Activated CD8-positive, alpha-beta T cell treated with anti-CD3 and anti-CD28 coated beads, Interleukin-2, amount 10 ng/mL, durations not matched to agents 7 days and 5 days (primary cell): ENCODE results near the gene EPHB1. TPM values are rescaled to one million over a fixed set of nuclear protein-coding genes. Genes with fewer than 3 reads are reported as not detected.

ENCODE experiments used
- ATAC-seq: fragments of 150-1000 bp; cut with Tn5 transposase; one replicate; pipeline ENCODE4 v1.10.0; 2021; ENCODE audit warnings: moderate library complexity
- CTCF ChIA-PET: fragments of 350-600 bp; sonication (Branson Sonifier 250); formaldehyde crosslinking; loops from one replicate; lab custom pipeline; 2021; ENCODE audit warnings: antibody characterized with exemption; lab: Charles Lee
- POLR2A ChIA-PET: fragments of 350-600 bp; sonication (Branson Sonifier 250); formaldehyde crosslinking; loops from one replicate; lab custom pipeline; 2021; ENCODE audit warnings: antibody characterized with exemption; lab: Charles Lee
- DNase-seq: peaks from one replicate; pipeline ENCODE4 v3.0.0-alpha.2; 2020
- H3K27ac Mint-ChIP-seq: one replicate; pipeline ENCODE4 v1.8.0; 2021; ENCODE audit warnings: mild to moderate bottlenecking, mixed read lengths
- H3K27me3 Mint-ChIP-seq: one replicate; pipeline ENCODE4 v1.8.0; 2021; ENCODE audit warnings: low read depth, mixed read lengths
- H3K36me3 Mint-ChIP-seq: one replicate; pipeline ENCODE4 v1.8.0; 2021; ENCODE audit warnings: low read depth, mixed read lengths
- H3K4me1 Mint-ChIP-seq: one replicate; pipeline ENCODE4 v1.8.0; 2021; ENCODE audit warnings: low read depth, mixed read lengths
- H3K4me3 Mint-ChIP-seq: one replicate; pipeline ENCODE4 v1.8.0; 2021; ENCODE audit warnings: mild to moderate bottlenecking, mixed read lengths
- H3K9me3 Mint-ChIP-seq: one replicate; pipeline ENCODE4 v1.8.0; 2022; ENCODE audit warnings: mixed read lengths; ENCODE audit not compliant: insufficient read depth
- total RNA-seq, 2 experiments: library from RNA; stranded (reverse); gene quantifications; one replicate each; pipeline ENCODE4 v1.2.3, GENCODE V29; 2021

EPHB1 gene
- total RNA-seq, 2 experiments from 2014 or later = 1.1 to 1.4 TPM

DNA sequence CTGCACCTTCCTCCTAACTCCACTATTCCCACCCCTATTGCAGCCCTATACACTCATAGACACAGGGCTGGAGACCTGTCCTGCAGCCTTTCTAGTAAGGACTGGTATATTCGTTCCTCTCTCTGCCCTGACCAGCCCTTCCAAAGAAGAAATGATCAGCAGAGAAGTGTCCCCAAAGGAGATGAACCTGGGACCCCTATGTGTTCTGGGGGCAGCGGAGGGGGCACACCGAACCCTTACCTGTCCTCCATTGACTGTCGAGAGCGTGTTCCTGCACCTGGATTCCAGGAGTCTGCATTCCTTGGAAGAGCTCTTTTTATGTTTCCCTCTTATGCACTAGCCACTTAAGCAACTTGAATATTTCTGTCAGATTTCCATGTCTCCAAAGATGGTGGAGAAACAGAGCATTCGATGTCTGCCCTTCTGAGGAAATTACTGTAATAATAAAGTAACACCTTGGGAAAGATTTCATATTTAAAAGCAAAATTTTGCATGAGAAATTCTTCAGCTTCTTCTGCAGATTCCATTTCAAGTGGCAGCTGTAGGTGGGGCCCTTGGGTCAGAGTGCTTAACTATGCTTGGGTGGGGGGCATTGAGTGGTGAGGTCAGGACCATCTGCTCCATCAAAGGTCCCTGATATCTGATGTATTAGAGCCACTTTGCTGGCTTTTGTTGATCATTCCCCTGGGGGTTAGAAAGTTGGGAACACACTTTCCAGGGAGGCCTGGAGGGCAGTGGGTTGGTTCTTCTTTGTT lies 6.3 kb downstream of the EPHB1 start:
- peaks cover 54% of the 10 kb centered on the region for H3K27me3 Mint-ChIP-seq

DNA sequence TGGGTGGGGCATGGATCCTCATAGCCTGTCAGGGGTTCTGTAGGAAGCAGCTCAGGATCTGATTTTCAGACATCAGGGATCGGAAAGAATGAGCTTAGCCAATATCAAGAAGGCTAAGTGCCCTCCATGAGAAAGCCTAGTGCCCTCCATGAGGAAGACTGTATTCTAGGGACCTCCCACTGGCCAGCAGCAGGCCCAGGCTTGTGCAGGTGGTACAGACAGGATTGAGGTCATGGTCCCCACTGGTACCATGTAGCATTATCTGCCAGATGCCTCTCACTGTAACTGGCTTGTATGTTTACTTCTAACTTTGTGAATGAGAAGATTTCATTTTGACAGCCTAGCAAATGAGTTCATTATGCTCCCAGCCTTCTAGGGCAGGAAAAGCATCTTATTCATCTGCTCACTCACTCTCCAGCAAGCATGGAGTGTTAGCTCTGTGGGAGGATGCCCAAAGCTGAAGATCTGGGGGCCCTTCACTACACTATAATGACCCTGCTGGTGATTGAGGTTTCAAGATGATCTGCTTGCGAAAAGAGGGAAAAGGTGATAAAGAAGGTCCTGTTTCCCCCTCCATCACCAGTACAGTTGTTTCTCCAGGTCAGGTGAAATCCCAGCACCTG lies 7.5 kb downstream of the EPHB1 start:
- POLR2A ChIA-PET = no interaction called here
- peak; percentile 48 for ATAC-seq
- no peaks in the 10 kb centered on the region for H3K9me3 Mint-ChIP-seq

More for the DNA sequence above, 6.3 kb downstream of the EPHB1 start:
- CTCF ChIA-PET = interaction anchor here (0.6 kb wide), 1 partner anchor 1412 kb away, joined by 3 read pairs; no protein-coding TSS in a partner anchor
- POLR2A ChIA-PET = no interaction called here
- ATAC-seq (no peak), DNase-seq (no peak)
- no peak overlapping the region for H3K27ac Mint-ChIP-seq
- H3K4me3 Mint-ChIP-seq = no peak overlapping the region
- H3K4me1 Mint-ChIP-seq = peaks cover 41% of the 10 kb centered on the region
- H3K36me3 Mint-ChIP-seq = peaks cover 8% of the 10 kb centered on the region
- H3K9me3 Mint-ChIP-seq = no peaks in the 10 kb centered on the region

DNA sequence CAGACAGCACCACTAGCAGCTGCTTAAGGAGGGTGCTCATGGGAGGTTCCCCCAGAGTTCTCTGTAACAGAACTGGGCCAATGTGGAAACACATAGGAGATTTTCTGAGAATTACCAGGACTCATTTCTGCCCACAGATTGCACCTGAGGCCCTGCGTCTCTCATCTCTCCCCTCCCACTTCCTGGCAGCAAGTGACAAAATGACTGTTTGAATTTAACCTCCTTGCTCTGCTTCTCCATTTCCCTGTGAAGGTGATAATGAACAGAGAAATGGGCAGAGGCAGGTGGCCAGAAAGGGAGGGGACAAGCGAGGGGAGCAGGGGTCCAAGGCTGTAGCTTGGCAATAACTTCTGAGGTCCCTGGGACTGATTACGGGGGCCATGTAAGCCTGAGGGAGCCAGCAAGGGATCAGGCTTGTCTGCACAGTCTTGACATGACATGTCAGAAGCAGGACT lies 8.0 kb downstream of the EPHB1 start:
- CTCF ChIA-PET = interaction anchor here (1.0 kb wide), 1 partner anchor 8 kb away, joined by 4 read pairs; the partner anchor contains the start of gene EPHB1
- POLR2A ChIA-PET = no interaction called here
- Mint-ChIP-seq H3K4me3 (peak overlapping the region; percentile 37), H3K9me3 (no peaks in the 10 kb centered on the region), H3K4me1 (peaks cover 29% of the 10 kb centered on the region), H3K27ac (peak overlapping the region; percentile 90), H3K36me3 (peaks cover 8% of the 10 kb centered on the region), H3K27me3 (peaks cover 53% of the 10 kb centered on the region)
- ATAC-seq (peak; percentile 93), DNase-seq (peak; percentile 73)

More for the DNA sequence above, 7.5 kb downstream of the EPHB1 start:
- H3K36me3 Mint-ChIP-seq = peaks cover 8% of the 10 kb centered on the region
- peaks cover 54% of the 10 kb centered on the region for H3K27me3 Mint-ChIP-seq
- CTCF ChIA-PET = interaction anchor here (0.6 kb wide), 1 partner anchor 1411 kb away, joined by 3 read pairs; no protein-coding TSS in a partner anchor
- peaks cover 34% of the 10 kb centered on the region for H3K4me1 Mint-ChIP-seq
- peak overlapping the region; percentile 90 for H3K27ac Mint-ChIP-seq
- DNase-seq = no peak
- H3K4me3 Mint-ChIP-seq = peak overlapping the region; percentile 37

DNA sequence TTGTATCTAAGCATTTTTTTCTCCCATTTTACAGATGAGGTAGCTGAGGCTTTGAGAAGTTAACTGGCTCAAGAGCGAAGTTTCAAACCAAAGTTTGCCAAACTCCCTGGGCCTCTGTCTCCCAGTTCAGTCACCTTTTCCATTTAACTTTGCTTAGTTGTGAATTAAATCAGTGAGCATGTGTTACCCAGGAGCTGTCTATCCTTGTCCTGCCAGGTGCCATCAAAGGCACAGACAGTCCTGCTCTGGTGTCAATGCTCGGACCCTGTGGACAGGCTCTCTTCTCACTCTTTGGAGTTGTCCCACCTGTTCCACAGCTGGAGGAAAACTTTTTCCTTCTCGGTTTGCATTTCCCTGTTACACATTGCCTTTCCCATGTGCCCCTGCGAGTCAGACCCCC lies 8.6 kb downstream of the EPHB1 start:
- H3K27ac Mint-ChIP-seq = peak overlapping the region; percentile 90
- H3K4me1 Mint-ChIP-seq = peaks cover 29% of the 10 kb centered on the region
- peaks cover 54% of the 10 kb centered on the region for H3K27me3 Mint-ChIP-seq
- ATAC-seq (no peak), DNase-seq (no peak)
- H3K36me3 Mint-ChIP-seq = peaks cover 8% of the 10 kb centered on the region
- ChIA-PET CTCF (interaction anchor here (1.0 kb wide), 1 partner anchor 9 kb away, joined by 4 read pairs; the partner anchor contains the start of gene EPHB1), POLR2A (no interaction called here)
- no peak overlapping the region for H3K4me3 Mint-ChIP-seq
- no peaks in the 10 kb centered on the region for H3K9me3 Mint-ChIP-seq

DNA sequence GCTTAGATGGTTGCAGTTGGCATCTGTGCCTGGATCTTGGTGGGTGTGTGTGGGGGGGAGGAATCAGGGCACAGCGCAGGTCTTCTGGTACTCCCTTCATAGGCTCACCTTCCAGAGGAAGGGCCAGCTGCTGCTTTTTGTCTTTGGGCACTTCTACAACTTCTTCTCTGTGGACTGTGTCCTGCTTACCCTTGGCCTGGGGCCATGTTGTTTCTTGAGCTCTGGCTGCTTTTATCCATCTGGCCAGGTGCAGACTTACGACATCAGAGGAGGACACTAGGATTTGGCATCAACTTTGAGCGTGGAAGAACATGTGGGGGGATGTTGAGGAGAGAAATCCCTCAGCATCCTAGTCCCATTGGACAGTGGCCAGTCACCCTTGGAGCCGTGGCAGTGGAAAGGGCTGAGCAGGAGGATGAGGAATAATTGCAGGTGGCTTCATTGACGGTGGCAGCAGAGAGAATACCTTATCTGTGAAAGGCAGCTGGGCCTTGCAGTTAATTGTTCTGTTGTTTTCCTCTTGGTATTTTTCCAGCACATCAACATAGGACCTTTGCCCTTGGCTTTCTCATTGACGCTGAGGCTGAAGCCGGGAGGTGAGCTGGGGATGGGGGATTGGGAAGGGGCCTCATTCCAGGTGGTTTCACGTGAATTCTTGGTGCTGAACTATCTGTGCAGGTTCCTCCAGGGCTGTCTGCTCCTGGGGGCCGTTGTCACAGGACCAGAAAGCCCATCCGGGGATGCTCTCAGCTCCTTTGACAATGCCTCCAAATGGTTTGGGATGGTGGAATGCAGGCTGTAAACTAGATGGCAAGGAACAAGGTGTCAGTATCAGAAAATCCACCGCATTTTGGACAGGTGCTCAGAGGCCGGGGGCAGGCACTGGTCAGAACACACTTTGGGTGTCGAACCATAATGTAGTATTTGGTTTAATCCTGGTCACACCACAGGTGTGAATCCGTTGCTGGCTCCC lies 9.7 kb downstream of the EPHB1 start:
- DNase-seq (peak; percentile 18), ATAC-seq (no peak)
- Mint-ChIP-seq H3K27me3 (peaks cover 51% of the 10 kb centered on the region), H3K4me1 (peaks cover 29% of the 10 kb centered on the region), H3K27ac (no peak overlapping the region), H3K9me3 (no peaks in the 10 kb centered on the region), H3K4me3 (no peak overlapping the region), H3K36me3 (peaks cover 8% of the 10 kb centered on the region)
- CTCF ChIA-PET = no interaction called here
- POLR2A ChIA-PET = no interaction called here

DNA sequence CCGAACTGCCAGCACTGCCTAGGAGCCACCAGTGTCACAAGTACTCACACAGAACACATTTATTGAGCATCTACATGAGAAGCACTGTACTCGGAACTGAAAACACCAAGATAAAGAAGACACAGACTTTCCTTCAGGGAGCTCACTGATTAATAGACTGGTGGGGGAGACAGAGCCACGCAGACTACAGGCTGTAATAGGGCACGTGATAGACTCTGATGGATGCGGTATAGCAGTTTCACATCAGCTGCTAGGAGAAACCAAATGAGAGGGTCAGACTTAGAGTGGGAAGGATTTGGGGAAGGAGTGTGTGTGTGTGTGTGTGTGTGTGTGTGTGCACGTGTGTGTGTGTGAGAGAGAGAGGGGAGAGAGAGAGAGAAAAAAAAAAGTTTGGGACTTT lies 12.1 kb downstream of the EPHB1 start:
- ATAC-seq = no peak
- H3K9me3 Mint-ChIP-seq = no peaks in the 10 kb centered on the region
- no peak for DNase-seq
- ChIA-PET CTCF (no interaction called here), POLR2A (interaction anchor here (0.6 kb wide), 1 partner anchor 83 kb away, joined by 3 read pairs; no protein-coding TSS in a partner anchor)
- H3K4me3 Mint-ChIP-seq = no peak overlapping the region
- H3K4me1 Mint-ChIP-seq = peaks cover 19% of the 10 kb centered on the region
- peaks cover 8% of the 10 kb centered on the region for H3K36me3 Mint-ChIP-seq
- no peak overlapping the region for H3K27ac Mint-ChIP-seq
- peaks cover 52% of the 10 kb centered on the region for H3K27me3 Mint-ChIP-seq

DNA sequence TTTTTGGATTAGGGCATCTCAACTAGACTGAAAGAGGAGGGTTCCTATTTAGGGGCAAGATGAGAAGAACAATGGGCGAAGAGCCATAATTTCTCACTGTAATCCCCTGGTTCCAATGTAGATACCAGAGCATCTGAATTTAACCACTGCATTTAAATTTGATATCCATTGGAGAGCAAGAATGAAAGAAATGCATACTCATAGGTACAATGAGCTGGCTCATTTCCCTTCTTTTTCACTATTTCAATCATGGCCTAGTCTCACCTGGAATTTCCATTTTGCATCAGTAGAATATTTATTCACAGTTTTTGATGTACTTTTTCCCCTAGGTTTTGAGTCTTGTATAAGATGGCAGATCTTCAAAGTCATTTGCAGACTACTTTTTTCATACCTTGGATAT lies 13.8 kb downstream of the EPHB1 start:
- Mint-ChIP-seq H3K4me3 (no peak overlapping the region), H3K27me3 (peaks cover 52% of the 10 kb centered on the region), H3K27ac (no peak overlapping the region), H3K9me3 (no peaks in the 10 kb centered on the region), H3K36me3 (peaks cover 6% of the 10 kb centered on the region), H3K4me1 (peaks cover 2% of the 10 kb centered on the region)
- no peak for ATAC-seq
- DNase-seq = no peak
- CTCF ChIA-PET = interaction anchor here (0.9 kb wide), 1 partner anchor 14 kb away, joined by 5 read pairs; the partner anchor contains the start of gene EPHB1
- POLR2A ChIA-PET = no interaction called here

DNA sequence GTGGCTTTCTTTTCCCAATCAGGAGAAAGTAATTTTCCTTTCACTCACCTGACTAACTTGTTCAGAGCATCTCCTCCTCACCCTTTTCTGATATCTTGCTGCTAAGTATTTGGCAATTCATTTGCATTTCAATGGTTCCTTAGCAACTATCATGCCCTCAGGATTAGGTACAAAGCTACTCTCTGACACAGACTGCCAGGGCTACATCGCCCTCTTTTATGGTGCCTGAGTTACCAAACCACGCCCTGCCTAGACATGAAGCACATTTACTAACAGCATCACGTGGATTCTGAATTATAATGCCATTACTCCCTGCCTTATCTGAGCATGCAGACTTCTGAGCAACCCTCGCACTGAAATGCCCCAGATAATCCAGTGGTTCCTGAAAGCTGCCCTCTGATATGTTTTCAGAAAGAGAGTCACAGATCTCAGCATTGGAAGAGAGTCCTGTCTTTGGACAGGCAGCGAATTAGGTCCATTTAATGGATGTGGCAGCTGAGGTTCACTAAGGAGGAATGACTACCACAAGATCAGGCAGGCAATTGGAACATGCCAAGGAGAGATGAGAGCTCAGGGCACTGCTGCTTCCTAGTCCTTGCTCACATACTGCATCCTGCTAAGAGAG lies 14.5 kb downstream of the EPHB1 start:
- H3K9me3 Mint-ChIP-seq = no peaks in the 10 kb centered on the region
- no peak for DNase-seq
- no peaks in the 10 kb centered on the region for H3K4me1 Mint-ChIP-seq
- no peak overlapping the region for H3K4me3 Mint-ChIP-seq
- H3K27ac Mint-ChIP-seq = no peak overlapping the region
- ChIA-PET CTCF (no interaction called here), POLR2A (no interaction called here)
- ATAC-seq = no peak
- H3K27me3 Mint-ChIP-seq = peaks cover 55% of the 10 kb centered on the region
- H3K36me3 Mint-ChIP-seq = peaks cover 2% of the 10 kb centered on the region

DNA sequence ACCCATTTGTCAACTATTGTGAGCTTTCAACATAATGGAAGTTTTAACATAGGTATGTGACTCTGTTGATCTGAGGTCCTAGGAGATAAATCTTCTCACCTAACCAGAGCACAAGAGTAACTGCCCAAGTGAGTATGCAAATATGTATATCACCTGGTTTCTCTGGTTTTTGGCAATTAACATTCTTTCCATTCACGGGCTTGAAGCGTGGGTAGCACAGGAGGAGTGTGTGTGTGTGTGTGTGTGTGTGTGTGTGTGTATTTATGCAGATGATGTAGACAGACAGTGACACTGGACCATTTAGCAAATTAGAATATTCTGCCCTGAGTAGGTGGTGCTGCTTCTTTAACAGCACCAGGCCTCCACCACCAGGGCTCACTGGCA lies 15.0 kb downstream of the EPHB1 start:
- DNase-seq (no peak), ATAC-seq (no peak)
- Mint-ChIP-seq H3K4me1 (no peaks in the 10 kb centered on the region), H3K9me3 (no peaks in the 10 kb centered on the region), H3K4me3 (no peak overlapping the region), H3K27me3 (peaks cover 53% of the 10 kb centered on the region), H3K36me3 (no peaks in the 10 kb centered on the region), H3K27ac (no peak overlapping the region)
- POLR2A ChIA-PET = no interaction called here
- CTCF ChIA-PET = no interaction called here

DNA sequence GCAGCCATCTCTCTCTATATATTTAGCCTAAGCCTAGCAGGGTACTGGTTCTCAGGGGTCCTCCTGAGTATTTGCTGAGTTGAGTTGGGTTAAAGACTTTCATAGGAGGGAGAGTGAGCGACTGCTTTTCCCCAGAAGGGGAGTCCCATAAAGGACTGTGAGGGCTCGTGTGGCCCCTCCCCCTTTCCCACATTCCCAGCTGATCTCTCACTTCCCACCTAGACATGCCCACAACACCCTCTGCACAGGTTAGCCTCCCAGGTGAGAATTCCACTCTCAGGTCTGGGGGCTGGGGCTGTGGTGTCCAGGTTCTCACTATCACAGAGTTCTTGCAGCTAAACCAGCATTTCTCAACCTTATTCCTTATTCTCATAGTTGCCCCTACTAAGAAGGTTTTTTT lies 15.8 kb downstream of the EPHB1 start:
- CTCF ChIA-PET = no interaction called here
- H3K27ac Mint-ChIP-seq = no peak overlapping the region

DNA sequence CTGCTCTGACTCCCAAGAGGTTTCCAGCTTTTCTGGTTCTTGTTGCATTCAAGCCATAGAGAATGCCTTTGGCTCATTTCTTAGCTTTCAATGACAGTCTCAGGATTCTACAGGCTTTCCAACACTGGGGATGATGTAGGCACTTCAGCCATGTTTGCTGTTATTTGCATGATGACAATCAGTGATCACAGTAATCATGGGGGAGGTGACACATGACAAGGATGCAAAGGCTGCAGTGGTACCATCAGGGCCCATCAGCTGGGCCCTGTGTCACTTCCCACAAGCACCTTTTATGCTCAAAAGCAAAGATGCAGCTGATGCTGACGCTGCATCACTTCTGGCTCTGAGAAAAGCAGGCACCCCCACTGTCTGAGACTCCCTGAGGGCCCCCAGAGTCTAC lies 18.6 kb downstream of the EPHB1 start:
- peaks cover 25% of the 10 kb centered on the region for H3K27me3 Mint-ChIP-seq
- H3K4me1 Mint-ChIP-seq = no peaks in the 10 kb centered on the region
- no peak overlapping the region for H3K4me3 Mint-ChIP-seq
- H3K27ac Mint-ChIP-seq = no peak overlapping the region
- H3K9me3 Mint-ChIP-seq = no peaks in the 10 kb centered on the region
- ChIA-PET POLR2A (no interaction called here), CTCF (no interaction called here)
- DNase-seq (no peak), ATAC-seq (no peak)
- H3K36me3 Mint-ChIP-seq = no peaks in the 10 kb centered on the region

More for the DNA sequence above, 15.8 kb downstream of the EPHB1 start:
- no peak for DNase-seq
- no peak overlapping the region for H3K4me3 Mint-ChIP-seq
- H3K9me3 Mint-ChIP-seq = no peaks in the 10 kb centered on the region
- no peaks in the 10 kb centered on the region for H3K36me3 Mint-ChIP-seq
- peaks cover 45% of the 10 kb centered on the region for H3K27me3 Mint-ChIP-seq
- ATAC-seq = no peak
- H3K4me1 Mint-ChIP-seq = no peaks in the 10 kb centered on the region
- POLR2A ChIA-PET = no interaction called here
